B cell (primary cell): ENCODE data around the gene MGAT2.

Source experiments
- CTCF ChIP-seq: fragments of 200-600 bp; IDR thresholded peaks from one replicate; pipeline ENCODE4 v1.8.0; 2022; ENCODE audit warnings: antibody characterized with exemption, mild to moderate bottlenecking
- EZH2 ChIP-seq: IDR thresholded peaks from 2 replicates; pipeline ENCODE4 v1.6.1; 2012; ENCODE audit warnings: borderline replicate concordance, low read depth, mild to moderate bottlenecking, moderate library complexity, low read length; ENCODE audit not compliant: insufficient read depth, poor library complexity, severe bottlenecking

GRCh38 chr14:49614196-49614595 lies 6.4 kb upstream of the MGAT2 start:
- TF ChIP-seq CTCF (no peak), EZH2 (no peak)
